Measurements from ENCODE around the gene NMT2.

Gene NMT2

GRCh38 chr10:15181576-15182156, 13.2 kb upstream of the NMT2 start:
- no peak for DNase-seq (ENCODE audit: low read depth in 2 of 2)

- no peak for DNase-seq (ENCODE audit: low read depth in 2 of 2)
Observed at GRCh38 chr10:15180736-15181135, 12.2 kb upstream of the NMT2 start.

DNA sequence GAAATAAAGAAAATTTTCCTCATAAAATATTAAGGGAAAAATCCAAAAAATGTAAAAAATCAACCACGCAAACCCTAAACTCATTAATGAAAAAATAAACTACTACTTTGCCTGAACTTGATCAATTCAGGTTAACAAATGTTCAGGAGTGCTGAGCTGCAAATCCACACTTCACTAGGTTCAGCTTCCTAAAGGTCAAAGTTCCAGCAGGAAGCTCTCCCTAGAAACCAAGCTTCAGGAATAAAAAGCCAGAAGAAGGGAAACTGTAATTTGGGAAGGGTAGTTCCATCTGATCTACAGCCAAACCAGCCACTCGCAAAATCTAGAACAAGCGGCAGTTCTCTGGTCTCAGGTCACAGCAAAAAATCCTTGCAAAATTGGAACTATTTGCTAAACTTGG, 7.8 kb upstream of the NMT2 start:
- DNase-seq (ENCODE audit: low read depth in 2 of 2) = no peak

- no peak for DNase-seq (ENCODE audit: low read depth in 2 of 2)
Observed at GRCh38 chr10:15175587-15175986, 7.1 kb upstream of the NMT2 start.

DNA sequence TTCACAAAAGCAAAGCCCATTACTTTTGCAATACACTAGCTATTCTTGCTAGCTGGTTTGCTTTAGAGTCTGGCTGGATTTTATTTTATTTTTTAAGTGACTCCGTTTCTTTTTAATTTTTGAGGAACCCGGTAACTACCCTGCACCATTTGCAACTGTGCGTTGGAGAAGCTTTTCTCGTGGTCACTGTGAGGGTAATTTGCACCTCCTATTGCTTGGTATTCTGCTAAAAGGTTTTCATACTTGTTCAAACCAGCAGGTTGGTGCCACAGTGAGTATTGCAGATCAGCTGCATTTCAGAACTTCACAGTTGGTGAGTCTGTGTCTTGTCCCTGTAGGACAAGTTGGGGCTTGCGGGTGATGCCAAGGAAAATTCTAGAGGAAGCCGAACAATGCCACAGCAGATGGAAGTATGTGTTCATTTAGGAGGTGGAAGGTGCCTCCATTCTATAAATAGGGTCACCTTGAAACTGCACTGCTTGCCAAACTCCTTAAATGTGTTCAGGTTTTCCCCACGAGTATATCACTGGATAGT, 3.9 kb upstream of the NMT2 start:
- no peak for DNase-seq (ENCODE audit: low read depth in 2 of 2)

GRCh38 chr10:15169555-15170401, 1.3 kb upstream of the NMT2 start:
- DNase-seq (ENCODE audit: low read depth in 2 of 2) = peak; percentile 22 to 24

- peak; percentile 94 to 96 for DNase-seq (ENCODE audit: low read depth in 2 of 2)
Observed at GRCh38 chr10:15168786-15169554, 477 bp upstream of the NMT2 start.

- no peak for DNase-seq (ENCODE audit: low read depth in 2 of 2)
Observed at GRCh38 chr10:15167411-15168290, 842 bp downstream of the NMT2 start.

GRCh38 chr10:15166325-15166724, 2.2 kb downstream of the NMT2 start:
- DNase-seq (ENCODE audit: low read depth in 2 of 2) = no peak

DNA sequence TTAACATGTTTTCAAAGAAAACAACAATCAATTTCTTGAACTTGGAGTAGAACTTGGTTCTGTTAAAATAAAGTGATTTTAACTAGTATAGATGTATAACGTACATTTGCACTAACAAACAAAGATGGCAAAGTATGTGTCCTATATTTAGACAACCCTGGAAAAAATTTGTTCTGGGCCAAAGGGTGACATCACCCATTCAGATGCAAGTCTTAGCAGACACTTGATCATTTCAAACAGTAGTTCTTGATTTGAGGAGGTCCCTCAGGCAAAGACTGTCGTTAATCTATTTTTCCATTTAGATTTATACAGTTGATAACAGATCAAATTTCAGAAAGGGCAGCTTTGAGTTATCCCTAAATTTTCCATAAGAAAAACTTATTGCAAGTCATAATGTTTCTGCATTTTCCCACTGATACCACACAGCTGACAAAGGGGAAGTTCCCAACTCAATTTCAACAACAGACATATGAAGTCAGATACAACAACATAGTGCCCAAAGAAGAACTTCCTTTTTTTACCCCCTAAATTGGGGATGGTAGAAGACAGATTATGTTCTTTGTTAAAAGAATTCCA, 5.2 kb downstream of the NMT2 start:
- no peak for DNase-seq (ENCODE audit: low read depth in 2 of 2)

GRCh38 chr10:15158972-15159371, 9.5 kb downstream of the NMT2 start:
- no peak for DNase-seq (ENCODE audit: low read depth in 2 of 2)

DNA sequence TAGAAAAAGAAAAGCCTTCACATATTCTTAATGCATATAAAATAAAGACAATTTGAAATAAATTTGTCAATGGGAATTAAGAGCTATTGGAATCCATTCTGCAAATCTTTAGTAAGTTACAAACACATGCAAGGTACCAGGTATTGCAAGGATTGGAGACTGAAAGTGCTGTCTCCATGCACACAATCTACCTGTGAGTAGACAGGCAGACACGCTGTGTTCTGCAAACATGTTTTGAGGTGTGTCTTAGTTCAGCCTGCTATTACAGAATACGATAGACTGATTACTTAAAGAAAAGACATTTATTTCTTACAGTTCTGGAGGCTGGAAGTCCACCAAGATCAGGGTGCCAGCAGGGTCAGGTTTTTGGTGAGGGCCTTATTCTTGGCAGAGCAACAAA, 10.0 kb downstream of the NMT2 start:
- no peak for DNase-seq (ENCODE audit: low read depth in 2 of 2)

DNA sequence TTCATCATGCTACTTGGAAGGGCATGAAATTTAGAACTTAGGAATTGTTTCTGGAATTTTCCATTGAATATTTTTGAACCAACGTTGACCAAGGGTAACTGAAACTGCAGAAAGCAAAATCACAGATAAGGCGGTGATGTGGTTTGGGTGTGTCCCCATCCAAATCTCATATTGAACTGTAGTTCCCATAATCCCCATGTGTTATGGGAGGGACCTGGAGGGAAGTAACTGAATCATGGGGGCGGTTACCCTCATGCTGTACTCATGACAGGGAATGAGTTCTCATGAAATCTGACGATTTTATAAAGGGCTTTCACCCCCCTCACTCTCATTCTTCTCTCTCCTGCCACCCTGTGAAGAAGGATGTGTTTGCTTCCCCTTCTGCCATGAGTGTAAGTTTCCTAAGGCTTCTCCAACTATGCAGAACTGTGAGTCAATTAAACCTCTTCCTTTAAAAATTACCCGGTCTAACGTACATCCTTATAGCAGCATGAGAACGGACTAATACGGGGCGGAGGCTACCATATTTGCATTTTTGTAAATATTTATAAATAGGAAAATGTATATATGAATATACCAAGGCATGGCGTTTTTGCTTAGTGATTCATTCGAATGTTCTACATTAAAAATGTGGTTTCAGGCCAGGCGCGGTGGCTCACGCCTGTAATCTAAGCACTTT, 12.4 kb downstream of the NMT2 start:
- no peak for DNase-seq (ENCODE audit: low read depth in 2 of 2)

GRCh38 chr10:15152556-15152955, 15.9 kb downstream of the NMT2 start:
- no peak for DNase-seq (ENCODE audit: low read depth in 2 of 2)

DNA sequence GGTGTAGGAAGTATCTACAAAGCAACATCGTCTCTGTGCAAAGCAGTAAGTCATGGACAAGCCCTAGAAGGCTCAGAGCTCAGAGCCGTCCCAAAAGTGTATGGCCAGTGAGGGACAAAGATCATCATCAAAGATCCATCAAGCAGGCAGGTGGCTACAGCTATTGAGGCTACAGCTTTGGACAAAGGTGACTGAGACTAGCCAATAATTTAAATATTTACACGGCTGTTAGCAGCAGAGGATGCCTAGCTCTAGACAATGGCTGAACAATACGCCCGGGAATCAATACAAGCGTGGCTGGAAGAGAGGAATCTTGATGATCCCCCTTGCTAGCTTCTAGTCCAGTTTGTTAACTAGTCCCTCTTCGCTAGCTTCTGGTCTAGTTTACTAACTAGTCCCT, 17.9 kb downstream of the NMT2 start:
- no peak for DNase-seq (ENCODE audit: low read depth in 2 of 2)

GRCh38 chr10:15149042-15149771, 19.3 kb downstream of the NMT2 start:
- DNase-seq (ENCODE audit: low read depth in 2 of 2) = no peak

GRCh38 chr10:15147594-15148392, 20.7 kb downstream of the NMT2 start:
- DNase-seq (ENCODE audit: low read depth in 2 of 2) = no peak

- no peak for DNase-seq (ENCODE audit: low read depth in 2 of 2)
Observed at GRCh38 chr10:15146366-15146765, 22.1 kb downstream of the NMT2 start.

- no peak for DNase-seq (ENCODE audit: low read depth in 2 of 2)
Observed at GRCh38 chr10:15144788-15145187, 23.7 kb downstream of the NMT2 start.
